ENCODE data around the gene SEZ6L. TPM values are rescaled to one million over a fixed set of nuclear protein-coding genes. Genes with fewer than 3 reads are reported as not detected.

Gene SEZ6L
- total RNA-seq, 1 experiment from 2014 or later: 0.14 TPM

- Histone ChIP-seq H3K9me3 (replicated peaks) (no peaks in the 10 kb centered on the region), H3K27ac (no peak overlapping the region), H3K36me3 (no peaks in the 10 kb centered on the region), H3K4me3 (peak overlapping the region; percentile 51), H3K27me3 (no peaks in the 10 kb centered on the region), H3K4me1 (peaks cover 18% of the 10 kb centered on the region)
- no peak for DNase-seq
Measured at GRCh38 chr22:26429458-26430286, 260.4 kb downstream of the SEZ6L start.

DNA sequence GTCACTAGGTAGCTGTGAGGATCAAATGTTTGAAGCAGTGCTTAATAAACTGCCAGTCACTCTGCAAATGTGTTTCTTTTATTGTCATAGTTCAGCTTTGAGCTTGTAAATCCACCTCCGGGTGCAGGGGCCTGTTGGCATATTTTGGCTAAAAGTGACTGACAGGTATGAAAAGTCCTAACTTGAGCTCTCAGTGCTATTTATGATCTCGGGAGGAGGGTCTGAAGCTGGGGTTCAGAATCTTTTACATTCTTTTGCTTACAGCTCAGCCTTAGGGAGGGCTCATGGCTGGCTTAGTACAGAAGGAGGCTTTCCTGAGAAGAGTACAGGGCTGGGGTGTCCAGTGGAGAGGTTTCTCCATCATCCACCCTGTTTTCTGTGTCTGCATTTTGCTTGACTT, 261.3 kb downstream of the SEZ6L start:
- peaks cover 18% of the 10 kb centered on the region for H3K4me1 ChIP-seq
- no peaks in the 10 kb centered on the region for H3K9me3 ChIP-seq (replicated peaks)
- no peaks in the 10 kb centered on the region for H3K36me3 ChIP-seq
- H3K4me3 ChIP-seq: no peak overlapping the region
- H3K27ac ChIP-seq: no peak overlapping the region
- H3K27me3 ChIP-seq: no peaks in the 10 kb centered on the region
- DNase-seq: no peak

DNA sequence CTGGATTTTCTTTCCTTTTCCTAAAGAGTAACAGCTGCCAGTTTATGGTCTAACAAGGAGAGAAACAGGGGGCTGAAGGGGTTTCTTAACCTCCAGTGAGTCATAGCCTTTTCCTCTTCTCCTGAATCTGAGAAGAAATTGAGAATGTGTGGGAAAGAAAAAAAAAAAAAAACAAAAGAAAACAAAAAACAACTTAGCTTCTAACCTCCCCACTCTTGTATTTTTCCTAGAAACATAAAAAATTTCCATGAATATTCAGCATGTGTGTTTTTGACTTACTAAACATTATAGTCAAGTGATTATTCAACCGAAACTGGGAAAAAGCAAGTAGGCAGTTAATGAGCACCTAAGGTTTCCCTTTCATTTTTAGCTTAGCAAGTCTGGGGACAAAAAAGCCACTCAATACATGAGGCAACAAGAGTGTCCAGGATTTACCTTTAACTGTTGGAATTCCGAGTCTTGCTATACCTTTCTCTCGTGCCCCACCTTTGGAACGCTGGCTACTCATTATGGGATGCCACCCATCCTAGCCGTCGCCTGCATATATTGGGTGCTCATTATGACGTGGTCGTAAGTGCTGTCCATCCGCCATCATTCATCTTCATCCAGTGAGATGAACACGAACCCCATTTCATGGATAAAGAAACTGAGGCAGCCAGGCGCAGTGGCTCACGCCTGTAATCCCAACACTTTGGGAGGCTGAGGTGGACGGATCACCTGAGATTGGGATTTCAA, 262.2 kb downstream of the SEZ6L start:
- H3K36me3 ChIP-seq: no peaks in the 10 kb centered on the region
- H3K9me3 ChIP-seq (replicated peaks): no peaks in the 10 kb centered on the region
- peaks cover 18% of the 10 kb centered on the region for H3K4me1 ChIP-seq
- no peaks in the 10 kb centered on the region for H3K27me3 ChIP-seq
- no peak overlapping the region for H3K4me3 ChIP-seq
- DNase-seq: peak in 1 of 2 experiments; percentile 45
- H3K27ac ChIP-seq: no peak overlapping the region

DNA sequence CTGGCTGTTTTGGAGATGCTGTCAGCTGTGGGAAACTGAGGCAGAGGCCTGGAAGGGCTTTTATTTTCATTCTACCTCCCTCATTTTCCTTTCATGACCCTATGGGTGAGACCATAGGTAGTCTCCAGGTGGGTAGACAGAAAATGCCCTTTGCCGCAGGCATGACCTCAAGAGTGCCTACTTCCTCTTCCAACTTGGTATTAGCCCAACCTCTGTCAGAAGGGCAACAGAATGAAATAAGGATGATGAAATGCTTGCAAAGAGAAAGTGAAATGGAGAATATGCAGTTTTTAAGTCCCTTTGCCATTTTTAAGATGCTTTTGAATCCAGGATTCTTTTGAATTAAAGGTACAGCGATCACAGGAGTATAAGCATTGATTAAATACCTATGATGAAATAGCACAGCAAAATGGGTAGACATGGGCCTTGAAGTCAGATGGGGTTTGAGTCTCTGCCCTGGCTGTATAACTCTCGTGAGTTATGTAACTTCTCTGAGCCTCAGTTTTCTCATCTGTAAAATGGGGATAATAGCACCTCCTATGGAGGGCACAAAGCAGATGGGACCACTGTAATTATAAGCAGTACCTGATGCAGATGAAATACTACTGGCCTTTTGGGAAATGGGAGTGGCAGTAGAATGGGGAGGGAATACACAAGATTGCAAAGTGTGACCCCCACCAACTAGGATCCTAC, 263.5 kb downstream of the SEZ6L start:
- no peak for DNase-seq

More for the DNA sequence above, 263.5 kb downstream of the SEZ6L start:
- Histone ChIP-seq H3K4me3 (no peak overlapping the region), H3K27me3 (no peaks in the 10 kb centered on the region), H3K4me1 (peaks cover 18% of the 10 kb centered on the region), H3K9me3 (replicated peaks) (no peaks in the 10 kb centered on the region), H3K27ac (no peak overlapping the region), H3K36me3 (no peaks in the 10 kb centered on the region)

Data from SJCRH30 (cell line).